GM18909 (cell line): ENCODE results near the gene KRTAP1-5.
"Not testable (repeated sequence)": the region's sequence is repeated elsewhere in the genome, so short reads cannot be mapped to it uniquely, and the experiment has no call there.

Source experiments
- ATAC-seq: cut with Tn5 transposase; IDR thresholded peaks from one replicate; pipeline ENCODE4 v1.9.1; 2021; ENCODE audit warnings: mild to moderate bottlenecking; ENCODE audit not compliant: unreplicated experiment, poor library complexity

The KRTAP1-5 gene

GRCh38 chr17:41049110-41049509 lies 22.1 kb upstream of the KRTAP1-5 start:
- no peak for ATAC-seq

DNA sequence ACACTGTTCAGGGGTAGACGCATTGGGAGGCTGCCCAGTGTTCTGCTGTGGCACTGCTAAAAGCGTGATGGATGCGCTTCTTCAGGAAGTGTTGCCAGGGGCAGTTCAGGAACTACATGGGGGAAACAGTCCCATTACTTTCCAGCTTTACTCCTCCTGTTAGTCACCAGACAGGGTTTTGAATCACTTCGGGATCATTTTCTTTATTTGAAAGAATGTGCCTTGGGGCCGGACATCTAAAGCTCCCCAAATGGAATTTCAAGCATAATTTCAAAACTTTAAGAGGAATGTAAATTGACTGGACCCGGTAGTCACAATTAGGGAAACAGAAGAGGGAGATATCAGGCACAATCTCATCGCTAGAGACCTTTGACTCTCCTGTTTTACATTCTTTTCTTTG lies 21.4 kb upstream of the KRTAP1-5 start:
- ATAC-seq: no peak

- ATAC-seq: not testable (repeated sequence)
These were observed 19.9 kb upstream of the KRTAP1-5 start, which contains the start of gene KRTAP2-1 for GRCh38 chr17:41046735-41047465. KRTAP2-1 (minus strand) TSS chr17:41047316; CDS start chr17:41047267, 49 bp downstream.

DNA sequence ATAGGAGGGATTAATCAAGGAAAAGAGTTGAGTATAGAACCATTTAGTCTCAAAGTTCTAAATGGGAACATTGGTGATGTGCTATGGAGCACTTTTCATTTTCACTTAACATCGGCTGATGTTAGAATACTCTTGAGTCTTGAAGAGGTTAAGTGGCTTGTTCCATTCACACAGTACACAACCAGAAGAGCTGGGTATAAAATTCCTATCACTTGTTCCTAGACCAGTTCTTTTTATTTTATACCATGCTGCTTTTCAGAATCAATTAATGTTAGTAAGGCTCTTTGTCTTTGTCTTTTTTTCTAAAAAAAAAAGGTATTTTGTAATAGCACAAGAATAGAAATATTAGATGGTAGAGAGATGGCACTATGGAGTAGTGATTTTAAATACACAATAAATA lies 15.9 kb upstream of the KRTAP1-5 start:
- no peak for ATAC-seq

DNA sequence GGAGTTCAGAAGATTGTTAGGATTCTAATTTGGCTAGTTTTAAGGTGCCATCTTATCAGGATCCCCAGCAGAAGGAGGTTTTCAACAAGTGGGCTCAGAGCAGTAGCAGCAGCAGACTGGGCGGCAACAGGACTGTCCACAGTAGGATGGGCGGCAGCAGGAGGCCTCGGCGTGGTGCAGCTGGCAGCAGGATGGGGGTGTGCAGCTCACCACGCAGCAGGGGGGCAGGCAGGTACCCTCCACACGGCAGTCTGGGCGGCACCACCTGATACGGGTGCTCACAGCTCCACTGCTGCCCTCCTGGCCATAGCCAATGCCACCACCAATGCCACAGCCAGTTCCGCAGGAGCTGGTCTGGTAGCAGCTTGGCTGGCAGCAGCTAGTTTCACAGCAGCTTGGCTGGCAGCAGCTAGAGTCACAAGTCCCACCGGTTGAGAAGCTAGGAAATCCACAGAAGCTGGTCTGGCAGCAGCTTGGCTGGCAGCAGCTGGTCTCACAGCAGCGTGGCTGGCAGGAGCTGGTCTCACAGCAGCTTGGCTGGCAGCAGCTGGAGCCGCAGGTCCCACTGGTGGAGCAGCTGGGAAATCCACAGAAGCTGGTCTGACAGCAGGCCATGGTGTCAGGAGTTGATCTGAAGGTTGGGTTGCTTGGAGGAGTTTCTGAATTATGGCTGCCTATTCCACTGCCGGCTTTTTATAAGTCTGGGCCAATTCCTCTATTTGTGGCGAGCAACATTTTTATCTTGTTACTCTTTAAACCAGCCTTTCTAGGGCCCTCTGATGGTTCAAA lies 14.0 kb upstream of the KRTAP1-5 start, which contains the start of gene KRTAP1-1:
Gene KRTAP1-1 (minus strand): TSS at position 668 of the 789 bp plus-strand sequence. CDS start 53 bp downstream, at position 615.
- not testable (repeated sequence) for ATAC-seq

DNA sequence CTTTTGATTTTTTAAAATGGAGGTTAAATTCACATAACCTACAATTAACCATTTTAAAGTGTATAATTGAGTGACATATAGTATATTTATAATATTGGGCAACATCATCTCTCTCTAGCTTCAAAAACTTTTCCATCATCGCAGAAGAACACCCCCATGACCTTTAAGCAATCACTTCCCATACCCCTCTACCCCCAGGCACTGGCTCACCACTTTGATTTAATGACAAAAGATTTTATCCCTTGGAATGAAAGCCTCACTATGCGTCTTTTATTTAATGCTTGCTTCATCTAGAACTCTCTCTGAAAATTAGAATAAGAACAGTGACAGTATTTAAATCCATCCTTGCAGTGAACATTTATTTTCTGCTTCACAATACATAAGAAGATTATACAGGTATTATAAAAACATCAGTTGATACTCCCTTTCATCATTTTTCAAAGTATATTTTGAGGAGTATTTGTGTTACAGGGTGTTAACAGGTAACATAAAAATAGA lies 10.9 kb upstream of the KRTAP1-5 start:
- no peak for ATAC-seq

- not testable (repeated sequence) for ATAC-seq
These were observed 7.4 kb upstream of the KRTAP1-5 start, which contains the start of gene KRTAP1-3 for GRCh38 chr17:41034346-41034935. KRTAP1-3 (minus strand) TSS chr17:41034874; CDS start chr17:41034821, 53 bp downstream.

GRCh38 chr17:41029633-41030245 lies 2.7 kb upstream of the KRTAP1-5 start, which contains the start of gene KRTAP1-4:
KRTAP1-4 (minus strand) TSS chr17:41030195; CDS start chr17:41030078, 117 bp downstream.
- no peak for ATAC-seq

- ATAC-seq: no peak
These were observed 2.3 kb downstream of the KRTAP1-5 start for GRCh38 chr17:41024697-41025096.

DNA sequence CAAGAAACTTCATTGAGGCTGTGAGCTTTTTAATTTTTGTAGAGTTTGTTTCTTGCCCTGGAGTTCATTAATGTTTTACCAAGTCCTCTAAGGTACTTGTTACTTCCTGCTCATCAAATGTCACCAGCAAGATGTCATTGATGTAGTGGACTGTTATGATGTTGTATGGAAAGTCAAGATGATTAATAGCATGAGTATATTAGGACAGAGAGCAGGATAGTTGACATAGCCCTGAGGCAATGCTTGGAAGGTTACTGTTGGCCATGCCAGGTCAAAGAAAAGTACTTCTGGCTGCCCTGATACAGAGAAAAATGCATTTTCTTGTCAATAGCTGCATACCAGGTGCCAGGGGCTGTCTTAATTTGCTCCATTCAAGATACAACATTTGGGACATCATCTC lies 6.7 kb downstream of the KRTAP1-5 start:
- ATAC-seq: no peak

- ATAC-seq: no peak
These were observed 7.6 kb downstream of the KRTAP1-5 start for GRCh38 chr17:41019415-41019814.

DNA sequence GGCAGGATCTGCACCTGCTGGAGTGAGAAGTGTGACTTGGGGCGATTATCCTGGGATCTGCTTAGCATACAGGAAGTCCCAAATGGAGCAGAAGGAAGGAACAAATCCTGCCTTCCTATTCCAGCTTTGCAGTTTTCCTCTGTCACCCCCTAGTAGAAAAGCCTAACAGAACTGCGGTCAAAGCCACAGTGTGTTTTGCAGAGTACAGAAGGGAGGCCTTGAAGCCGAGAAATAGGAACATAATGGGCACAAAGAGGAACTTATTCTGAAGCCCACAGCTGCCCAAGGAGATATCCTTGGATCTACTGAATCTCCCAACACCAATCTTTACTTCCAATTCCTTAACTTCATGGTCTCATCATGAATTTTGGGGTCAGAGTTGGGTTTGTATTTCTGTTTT lies 8.5 kb downstream of the KRTAP1-5 start:
- ATAC-seq: no peak

DNA sequence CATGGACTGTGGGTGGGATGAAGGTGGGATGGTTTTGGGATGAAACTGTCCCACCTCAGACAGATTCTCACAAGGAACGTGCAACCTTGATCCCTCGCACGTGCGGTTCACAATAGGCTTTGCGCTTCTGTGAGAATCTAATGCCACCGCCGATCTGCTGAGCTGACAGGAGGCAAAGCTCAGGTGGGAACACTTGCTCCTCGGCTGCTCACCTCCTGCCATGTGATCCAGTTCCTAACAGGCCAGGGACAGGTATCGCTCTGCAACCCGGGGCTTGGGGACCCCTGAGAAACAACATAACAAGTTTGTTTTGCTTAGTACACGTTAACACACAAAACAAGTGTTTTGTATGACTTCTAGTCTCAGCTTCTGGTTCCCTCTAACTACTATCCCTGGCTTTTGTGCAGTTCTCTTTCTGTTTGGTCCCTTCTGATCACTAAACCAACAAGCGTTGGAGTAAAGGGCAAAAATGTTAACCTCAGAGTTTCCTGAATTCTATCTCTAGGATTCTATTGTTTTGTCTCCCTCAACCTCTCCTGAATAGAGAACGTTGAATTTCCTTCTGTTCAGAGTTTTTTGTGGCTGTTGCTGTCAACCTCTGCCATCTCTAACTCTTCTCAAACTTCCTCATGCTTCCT lies 10.3 kb downstream of the KRTAP1-5 start:
- ATAC-seq: no peak

GRCh38 chr17:41015454-41015853 lies 11.6 kb downstream of the KRTAP1-5 start:
- ATAC-seq: no peak

DNA sequence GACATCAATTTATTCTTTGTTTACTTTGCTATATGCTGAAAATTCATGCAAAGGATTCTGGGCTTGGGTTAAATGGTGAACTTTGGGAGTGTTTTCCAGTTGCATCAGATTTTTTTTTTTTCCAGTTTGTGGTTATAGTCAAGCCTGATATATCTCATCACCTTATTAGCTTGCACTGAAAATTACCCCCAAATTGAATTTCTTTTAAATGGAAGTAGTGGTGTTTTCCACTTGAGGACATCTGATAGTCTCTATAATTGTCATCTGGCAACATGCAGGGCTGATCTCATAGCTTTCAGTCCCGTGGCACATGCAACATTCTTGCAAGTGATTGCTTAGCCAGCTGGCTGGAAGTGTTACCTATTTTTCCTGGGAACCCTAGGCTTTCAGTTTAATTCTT lies 13.4 kb downstream of the KRTAP1-5 start:
- no peak for ATAC-seq

DNA sequence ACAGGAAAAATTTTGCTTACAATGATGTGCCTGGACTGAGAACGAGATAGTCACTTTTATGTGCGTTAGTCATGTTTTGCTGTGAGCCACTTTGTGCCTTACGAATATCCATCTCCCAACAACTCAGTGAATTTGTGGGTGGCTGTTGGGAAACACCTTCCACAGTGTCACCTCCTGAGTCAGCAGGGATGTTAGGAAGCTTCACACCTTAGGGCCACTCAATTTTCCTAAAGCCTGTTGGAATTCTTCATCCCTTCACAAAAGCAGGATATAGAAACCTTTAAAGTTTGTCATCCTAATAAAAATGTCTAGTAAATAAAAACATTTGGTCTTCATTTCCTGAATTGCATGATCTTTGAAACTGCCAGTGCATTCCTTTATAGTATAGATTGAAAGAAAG lies 13.8 kb downstream of the KRTAP1-5 start:
- no peak for ATAC-seq

GRCh38 chr17:41012326-41013120 lies 14.5 kb downstream of the KRTAP1-5 start:
- no peak for ATAC-seq

DNA sequence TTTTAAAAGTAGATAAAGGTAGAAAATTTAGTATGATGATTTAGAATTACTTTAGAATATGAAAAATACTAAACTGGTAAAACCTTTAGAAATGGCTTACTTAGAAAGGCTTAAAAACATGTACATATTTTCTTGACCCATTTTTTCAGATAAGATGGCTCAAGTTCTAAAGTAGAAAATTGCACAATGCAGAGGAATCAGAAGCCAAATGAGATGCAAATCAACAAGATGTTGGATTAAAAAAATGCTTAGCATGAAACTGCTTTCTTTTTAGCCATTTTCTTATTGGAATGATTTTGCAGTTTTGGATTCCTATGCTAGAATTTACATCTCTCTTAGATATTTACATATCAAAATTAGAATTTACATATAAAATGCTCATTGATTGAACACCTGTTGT lies 16.6 kb downstream of the KRTAP1-5 start:
- ATAC-seq: no peak

DNA sequence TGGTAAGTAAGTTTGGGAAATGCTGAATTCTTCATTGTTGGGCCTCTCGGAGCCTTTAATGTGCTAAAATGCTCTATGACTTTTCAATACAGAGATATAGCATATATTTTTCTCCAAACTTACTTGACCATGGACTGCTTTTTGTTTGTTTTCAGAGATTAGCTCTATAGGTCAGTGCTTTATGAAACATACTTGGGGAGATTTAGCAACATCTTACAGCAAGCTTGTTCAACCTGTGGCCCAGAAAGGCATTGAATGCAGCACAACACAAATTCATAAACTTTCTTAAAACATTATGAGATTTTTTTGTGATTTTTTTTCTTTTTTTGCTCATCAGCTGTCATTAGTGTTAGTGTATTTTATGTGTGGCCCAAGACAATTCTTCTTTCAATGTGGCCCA lies 17.1 kb downstream of the KRTAP1-5 start:
- no peak for ATAC-seq
